Smooth muscle cell (in vitro differentiated cells): ENCODE data around the gene CEBPZOS. TPM values are rescaled to one million over a fixed set of nuclear protein-coding genes. Genes with fewer than 3 reads are reported as not detected.
"Not testable (repeated sequence)": the region's sequence is repeated elsewhere in the genome, so short reads cannot be mapped to it uniquely, and the experiment has no call there.

Experiments used
- DNase-seq: peaks from one replicate; lab custom pipeline; 2025; ENCODE audit not compliant: unreplicated experiment; lab: John Stamatoyannopoulos, UW
- H2AFZ ChIP-seq: fragments of 200-600 bp; sonication (generic); 2 replicates; pipeline ENCODE4 v1.6.0; 2016; ENCODE audit warnings: antibody characterized with exemption, low read depth, mild to moderate bottlenecking
- H3F3A ChIP-seq: fragments of 200-600 bp; sonication (generic); 2 replicates; pipeline ENCODE4 v1.6.0; 2017; ENCODE audit warnings: antibody characterized with exemption, low read depth
- H3K27ac ChIP-seq: fragments of 200-600 bp; sonication (generic); 2 replicates; pipeline ENCODE4 v1.5.1; 2016; ENCODE audit warnings: low read depth, mild to moderate bottlenecking
- H3K27me3 ChIP-seq: fragments of 200-600 bp; sonication (generic); 2 replicates; pipeline ENCODE4 v1.6.1; 2016; ENCODE audit warnings: low read depth, mild to moderate bottlenecking
- H3K36me3 ChIP-seq: fragments of 200-600 bp; sonication (generic); 2 replicates; pipeline ENCODE4 v1.5.1; 2016; ENCODE audit warnings: low read depth
- H3K4me1 ChIP-seq: fragments of 200-600 bp; sonication (generic); 2 replicates; pipeline ENCODE4 v1.5.1; 2016; ENCODE audit warnings: low read depth
- H3K4me2 ChIP-seq: fragments of 200-600 bp; sonication (generic); 2 replicates; pipeline ENCODE4 v1.6.0; 2016; ENCODE audit warnings: mild to moderate bottlenecking
- H3K4me3 ChIP-seq: fragments of 200-600 bp; sonication (generic); 2 replicates; pipeline ENCODE4 v1.5.1; 2016; ENCODE audit warnings: mild to moderate bottlenecking
- H3K79me2 ChIP-seq: fragments of 200-600 bp; sonication (generic); 2 replicates; pipeline ENCODE4 v1.6.0; 2016; ENCODE audit warnings: low read depth, mild to moderate bottlenecking
- H3K9ac ChIP-seq: fragments of 200-600 bp; sonication (generic); 2 replicates; pipeline ENCODE4 v1.6.0; 2016; ENCODE audit warnings: low read depth
- H3K9me3 ChIP-seq: fragments of 200-600 bp; sonication (generic); replicated peaks from 2 replicates; pipeline ENCODE4 v1.5.1; 2016; ENCODE audit warnings: low read depth
- H4K20me1 ChIP-seq: fragments of 200-600 bp; sonication (generic); 2 replicates; pipeline ENCODE4 v1.6.0; 2016; ENCODE audit warnings: low read depth
- CTCF ChIP-seq: fragments of 200-600 bp; sonication (generic); IDR thresholded peaks from 2 replicates; pipeline ENCODE4 v1.5.1; 2017; ENCODE audit warnings: borderline replicate concordance, mild to moderate bottlenecking, antibody characterized with exemption; ENCODE audit not compliant: insufficient read depth, poor library complexity, severe bottlenecking
- WGBS: methylation state at CpG from one replicate; pipeline ENCODE4 v1.1.7; 2016; ENCODE audit warnings: low lambda C conversion rate; 5-methylcytosine and 5-hydroxymethylcytosine counted together
- polyA plus RNA-seq: library from polyadenylated mRNA; unstranded; fragments of >200 nt; fragmentation: Nextera tagmentation; extraction: Ambion mirVana; gene quantifications from 2 replicates; pipeline ENCODE4 v1.2.1, GENCODE V29; 2016
- total RNA-seq: library from RNA; depleted of rRNA; stranded (reverse); fragments of >200 nt; gene quantifications from 2 replicates; pipeline ENCODE4 v1.2.3, GENCODE V29; 2014

Gene CEBPZOS
- total and polyA plus RNA-seq, 2 experiments from 2014 or later: 7.8 to 9.5 TPM

- 100% methylated on average over 1 of the region's 1 CpG for WGBS
Measured at GRCh38 chr2:37215250-37215649, 19.0 kb downstream of the CEBPZOS start.

GRCh38 chr2:37219046-37219445, 22.8 kb downstream of the CEBPZOS start:
- Histone ChIP-seq H4K20me1 (peaks cover 11% of the 10 kb centered on the region), H3K9me3 (no peaks in the 10 kb centered on the region), H3K36me3 (peaks cover 29% of the 10 kb centered on the region), H3K27me3 (no peaks in the 10 kb centered on the region), H3K4me2 (no peak overlapping the region), H3K4me3 (no peak overlapping the region), H3K79me2 (peaks cover 3% of the 10 kb centered on the region), H3K27ac (peak overlapping the region; percentile 51), H3K4me1 (no peaks in the 10 kb centered on the region), H3K9ac (no peak overlapping the region), H2AFZ (no peak overlapping the region), H3F3A (no peaks in the 10 kb centered on the region)
- DNase-seq: no peak
- no peak for TF ChIP-seq CTCF
- 86% methylated on average over 4 of the region's 4 CpGs for WGBS

More at GRCh38 chr2:37215250-37215649, 19.0 kb downstream of the CEBPZOS start:
- Histone ChIP-seq H3K4me2 (no peak overlapping the region), H4K20me1 (no peaks in the 10 kb centered on the region), H3K4me1 (no peaks in the 10 kb centered on the region), H2AFZ (no peak overlapping the region), H3K36me3 (peaks cover 29% of the 10 kb centered on the region), H3K9me3 (no peaks in the 10 kb centered on the region), H3K27ac (no peak overlapping the region), H3K4me3 (no peak overlapping the region), H3K27me3 (no peaks in the 10 kb centered on the region), H3F3A (no peaks in the 10 kb centered on the region), H3K9ac (no peak overlapping the region), H3K79me2 (no peaks in the 10 kb centered on the region)
- DNase-seq: no peak
- no peak for TF ChIP-seq CTCF

DNA sequence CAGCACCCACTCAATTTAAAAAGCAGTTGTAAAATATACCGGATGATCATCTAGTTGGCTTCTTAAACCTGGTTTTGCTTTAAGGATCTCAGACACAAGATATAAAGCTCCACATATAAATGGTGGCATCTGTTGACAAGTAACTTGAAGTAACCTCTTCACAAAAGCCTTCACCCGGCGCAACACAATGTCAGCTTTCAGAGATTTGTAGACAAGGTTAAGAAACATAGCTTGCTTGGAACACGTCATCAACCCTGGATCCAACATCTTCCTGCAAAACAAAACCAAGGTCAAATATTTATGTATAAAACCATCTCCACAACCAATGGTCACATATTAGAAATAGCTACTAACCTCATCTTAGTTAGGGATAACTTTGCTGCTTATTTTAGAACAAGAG, 26.8 kb downstream of the CEBPZOS start:
- H3K79me2 ChIP-seq: peaks cover 24% of the 10 kb centered on the region
- H3K27ac ChIP-seq: no peak overlapping the region
- peaks cover 17% of the 10 kb centered on the region for H3K36me3 ChIP-seq
- H3K4me1 ChIP-seq: peaks cover 6% of the 10 kb centered on the region
- no peaks in the 10 kb centered on the region for H3K9me3 ChIP-seq
- no peaks in the 10 kb centered on the region for H3K27me3 ChIP-seq
- no peak overlapping the region for H3K9ac ChIP-seq
- no peak for DNase-seq
- H3K4me2 ChIP-seq: no peak overlapping the region
- H3F3A ChIP-seq: no peaks in the 10 kb centered on the region
- peaks cover 39% of the 10 kb centered on the region for H4K20me1 ChIP-seq
- 97% methylated on average over 4 of the region's 4 CpGs for WGBS
- TF ChIP-seq CTCF: no peak
- H2AFZ ChIP-seq: no peak overlapping the region
- no peak overlapping the region for H3K4me3 ChIP-seq

- H3K36me3 ChIP-seq: peaks cover 17% of the 10 kb centered on the region
- WGBS: 94% methylated on average over 1 of the region's 1 CpG
- TF ChIP-seq CTCF: no peak
- H3K9me3 ChIP-seq: no peaks in the 10 kb centered on the region
- peaks cover 33% of the 10 kb centered on the region for H3K79me2 ChIP-seq
- peaks cover 6% of the 10 kb centered on the region for H3K4me1 ChIP-seq
- no peaks in the 10 kb centered on the region for H3K27me3 ChIP-seq
- no peak overlapping the region for H3K4me2 ChIP-seq
- no peak for DNase-seq
- no peak overlapping the region for H3K9ac ChIP-seq
- no peak overlapping the region for H3K4me3 ChIP-seq
- peaks cover 39% of the 10 kb centered on the region for H4K20me1 ChIP-seq
- H3F3A ChIP-seq: no peaks in the 10 kb centered on the region
- no peak overlapping the region for H2AFZ ChIP-seq
- no peak overlapping the region for H3K27ac ChIP-seq
Measured at GRCh38 chr2:37224063-37224462, 27.8 kb downstream of the CEBPZOS start.

DNA sequence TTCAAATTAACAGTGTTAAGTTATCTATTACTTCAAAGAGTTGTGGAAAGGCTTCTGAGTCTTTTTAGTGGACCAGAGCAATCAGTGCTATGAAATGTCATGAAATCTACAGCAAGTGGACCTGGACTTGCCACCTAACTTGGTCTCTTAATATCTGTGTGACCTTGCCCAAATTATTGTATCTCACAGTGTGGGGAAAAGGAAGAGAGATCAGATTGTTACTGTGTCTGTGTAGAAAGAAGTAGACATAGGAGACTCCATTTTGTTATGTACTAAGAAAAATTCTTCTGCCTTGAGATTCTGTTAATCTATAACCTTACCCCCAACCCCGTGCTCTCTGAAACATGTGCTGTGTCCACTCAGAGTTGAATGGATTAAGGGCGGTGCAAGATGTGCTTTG, 28.8 kb downstream of the CEBPZOS start:
- Histone ChIP-seq H3K4me1 (peaks cover 12% of the 10 kb centered on the region), H4K20me1 (peaks cover 45% of the 10 kb centered on the region), H3K79me2 (peaks cover 43% of the 10 kb centered on the region), H3K36me3 (peaks cover 11% of the 10 kb centered on the region)
- not testable (repeated sequence) for H3K27ac ChIP-seq, H3F3A ChIP-seq, H2AFZ ChIP-seq, H3K4me2 ChIP-seq, H3K27me3 ChIP-seq, DNase-seq, H3K4me3 ChIP-seq, H3K9me3 ChIP-seq, H3K9ac ChIP-seq
- WGBS: no CpG with 5 or more reads among the region's 2 CpGs
